Fibroblast of skin of back (primary cell): Measurements from ENCODE around the gene ZC3H6.
"Not testable (repeated sequence)": the region's sequence is repeated elsewhere in the genome, so short reads cannot be mapped to it uniquely, and the experiment has no call there.

Experiments used
- DNase-seq: peaks from one replicate; pipeline ENCODE4 v3.0.0-alpha.2; 2013

The ZC3H6 gene

DNA sequence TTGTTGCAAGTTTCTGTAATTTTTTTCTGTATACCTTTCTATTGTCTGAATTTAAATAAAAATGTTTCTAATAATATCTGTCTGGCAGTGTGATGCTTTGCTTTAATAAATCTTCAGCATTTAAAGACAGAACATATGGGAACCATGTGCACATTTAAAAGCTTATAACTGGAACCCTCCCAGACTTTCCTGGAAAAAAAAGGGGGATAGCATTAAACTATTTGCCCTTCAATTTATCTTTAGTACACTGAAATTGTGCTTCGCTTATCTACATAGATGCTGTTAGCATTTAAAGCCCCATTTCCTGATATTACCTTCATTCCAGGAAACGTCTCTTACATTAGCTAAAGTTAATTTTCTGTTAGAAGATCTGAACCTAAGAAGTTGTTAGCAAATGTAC is 64.6 kb downstream of the ZC3H6 start:
- no peak for DNase-seq

DNA sequence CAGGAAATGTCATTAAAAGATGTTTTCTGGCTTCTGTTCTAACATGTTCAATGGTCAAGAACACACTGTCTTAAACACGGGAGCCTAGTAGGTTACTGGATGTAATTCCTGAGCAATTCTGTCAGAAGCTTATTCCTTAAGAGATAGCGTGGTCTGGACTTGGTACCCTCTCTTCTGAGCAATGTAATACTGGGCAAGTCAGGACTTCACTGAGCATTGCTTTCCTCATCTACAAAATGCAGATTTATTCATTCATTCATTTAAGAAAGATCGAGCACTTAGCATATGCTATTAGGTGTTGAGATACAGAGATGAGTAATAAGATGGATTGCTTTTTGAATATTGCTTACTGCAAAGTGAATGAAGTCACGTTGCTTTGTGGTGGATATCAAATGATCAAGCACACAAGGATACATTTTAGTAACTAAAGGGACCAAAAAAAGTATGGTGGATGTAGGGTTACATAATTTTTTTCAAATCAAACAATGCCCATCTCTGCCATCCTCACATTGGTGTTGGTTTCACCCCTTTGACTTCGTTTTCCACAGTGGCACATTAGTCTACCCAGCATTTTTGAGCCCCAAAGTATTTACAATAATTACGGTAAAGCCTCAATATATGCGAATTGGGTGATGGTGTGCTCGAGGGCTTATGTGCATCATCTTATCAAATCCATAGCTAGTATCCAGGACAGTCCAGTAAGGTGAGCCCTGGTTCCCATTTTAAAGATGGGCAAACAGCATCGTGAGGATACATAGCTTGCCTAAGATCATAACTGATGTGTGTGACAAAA is 65.3 kb downstream of the ZC3H6 start:
- no peak for DNase-seq

DNA sequence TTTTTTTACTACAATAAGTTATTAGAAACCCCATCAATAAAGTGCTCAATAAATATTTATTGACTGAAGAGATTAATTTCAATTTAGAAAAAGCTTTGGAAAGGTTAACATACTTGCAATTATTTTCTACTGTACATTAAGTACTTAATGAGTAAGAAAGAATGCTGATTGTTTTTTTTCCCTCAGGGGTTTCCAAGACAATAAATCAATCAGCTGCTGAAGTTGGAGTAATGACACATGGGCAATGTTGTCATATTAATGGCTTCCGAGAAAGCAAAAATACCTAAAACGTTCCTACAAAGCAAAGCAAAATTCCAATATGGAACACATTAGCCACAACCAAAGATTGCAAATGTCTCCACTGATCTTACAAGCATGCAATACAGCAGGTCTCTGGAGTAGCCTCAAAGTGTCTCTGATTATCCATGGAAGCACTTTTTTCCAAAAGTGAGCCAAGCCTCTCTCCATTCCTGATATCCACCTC is 66.7 kb downstream of the ZC3H6 start:
- no peak for DNase-seq

DNA sequence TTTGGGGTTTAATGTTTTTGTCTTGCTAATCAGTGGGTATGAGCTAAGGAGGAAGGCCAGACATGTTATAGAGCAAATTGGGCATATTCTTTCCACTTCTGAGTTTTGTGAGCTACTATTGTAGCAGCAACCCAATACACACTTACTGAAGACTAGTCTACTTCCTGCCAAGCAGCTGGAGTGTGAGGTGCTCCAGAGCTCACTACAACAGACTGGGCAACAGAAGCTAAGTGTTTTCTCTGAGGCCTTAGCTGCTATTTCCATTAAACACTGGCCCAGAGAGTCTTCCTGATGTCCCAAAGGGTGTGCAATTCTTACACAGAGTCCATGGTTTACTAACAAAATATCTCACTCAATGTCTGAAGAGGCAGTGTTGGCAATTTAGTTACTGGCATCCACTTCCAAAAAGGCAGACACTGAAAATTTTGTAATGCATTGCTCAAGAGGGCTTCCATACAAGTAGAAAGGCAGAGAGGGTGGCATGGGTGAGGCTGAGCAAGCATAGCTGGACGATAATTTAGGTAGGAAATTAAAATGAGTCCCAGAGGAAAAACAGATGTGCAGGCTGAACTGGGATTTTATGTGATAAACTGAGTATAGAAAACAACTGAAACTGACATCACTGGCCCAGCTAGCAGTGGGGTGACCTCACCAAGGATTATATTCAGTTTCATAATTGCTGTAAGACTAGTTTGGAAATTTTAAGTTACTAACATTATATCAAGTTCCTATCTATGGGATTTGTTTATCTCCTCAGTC is 68.6 kb downstream of the ZC3H6 start:
- no peak for DNase-seq

DNA sequence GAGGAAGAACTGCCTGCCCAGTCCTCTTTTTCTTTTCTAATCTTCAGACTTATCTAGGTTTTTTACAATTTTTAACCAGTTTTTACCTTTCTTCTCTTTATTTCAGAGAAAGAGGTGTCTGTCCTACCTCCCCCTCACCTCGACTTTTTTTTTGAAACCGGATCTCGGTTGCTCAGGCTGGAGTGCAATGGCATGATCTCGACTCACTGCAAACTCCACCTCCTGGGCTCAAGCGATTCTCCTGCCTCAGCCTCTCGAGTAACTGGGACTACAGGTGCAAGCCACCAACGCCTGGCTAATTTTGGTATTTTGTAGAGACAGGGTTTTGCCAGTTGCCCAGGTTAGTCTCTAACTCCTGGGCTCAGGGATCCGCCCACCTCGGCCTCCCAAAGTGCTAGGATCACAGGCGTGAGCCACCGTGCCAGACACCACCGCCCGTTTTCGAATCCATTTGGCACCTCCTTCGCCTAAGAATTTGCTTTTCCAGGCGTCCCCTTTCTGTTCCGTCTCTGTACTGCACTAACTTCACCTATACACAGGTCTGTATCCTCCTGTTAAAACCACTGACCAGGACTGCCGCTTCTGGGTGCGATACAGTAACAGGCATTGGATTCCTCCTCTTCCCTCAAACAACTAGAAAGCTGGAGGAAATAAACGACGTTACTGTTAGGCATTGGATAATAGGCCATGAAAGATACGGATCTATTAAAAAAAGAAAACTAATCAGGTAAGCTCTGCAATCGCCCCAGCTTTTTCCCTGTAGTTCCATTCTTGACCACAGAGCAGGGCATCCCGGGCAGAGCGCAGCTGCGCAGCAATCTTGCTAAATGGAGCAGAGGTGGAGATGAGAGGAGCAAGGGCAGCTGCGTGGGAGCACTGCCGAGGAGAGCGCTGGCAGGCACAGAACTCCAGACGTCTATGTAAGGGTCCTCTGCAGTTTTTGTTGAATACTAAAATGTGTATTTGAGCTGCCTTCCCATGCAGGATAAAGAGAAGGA is 69.9 kb downstream of the ZC3H6 start:
- DNase-seq, result no peak

DNA sequence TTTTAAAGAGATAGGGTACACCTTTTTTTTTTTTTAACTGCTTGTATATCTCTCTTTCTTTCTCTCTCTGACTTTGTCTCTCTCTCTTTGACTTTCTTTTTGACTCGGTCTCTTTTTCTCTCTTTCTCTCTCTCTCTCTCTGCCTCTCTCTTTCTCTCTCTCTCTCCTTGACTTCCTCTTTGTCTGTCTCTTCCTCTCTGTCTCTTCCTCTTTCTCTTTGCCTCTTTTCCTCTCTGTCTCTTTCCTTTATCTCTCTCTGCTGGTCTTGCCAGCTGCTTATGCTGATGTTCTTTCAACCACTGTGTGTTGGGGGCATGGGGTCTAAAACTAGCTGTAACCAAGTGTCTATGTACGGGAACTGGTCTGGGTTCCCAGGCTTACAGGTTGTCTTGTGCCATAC is 76.9 kb downstream of the ZC3H6 start:
- not testable (repeated sequence) for DNase-seq

DNA sequence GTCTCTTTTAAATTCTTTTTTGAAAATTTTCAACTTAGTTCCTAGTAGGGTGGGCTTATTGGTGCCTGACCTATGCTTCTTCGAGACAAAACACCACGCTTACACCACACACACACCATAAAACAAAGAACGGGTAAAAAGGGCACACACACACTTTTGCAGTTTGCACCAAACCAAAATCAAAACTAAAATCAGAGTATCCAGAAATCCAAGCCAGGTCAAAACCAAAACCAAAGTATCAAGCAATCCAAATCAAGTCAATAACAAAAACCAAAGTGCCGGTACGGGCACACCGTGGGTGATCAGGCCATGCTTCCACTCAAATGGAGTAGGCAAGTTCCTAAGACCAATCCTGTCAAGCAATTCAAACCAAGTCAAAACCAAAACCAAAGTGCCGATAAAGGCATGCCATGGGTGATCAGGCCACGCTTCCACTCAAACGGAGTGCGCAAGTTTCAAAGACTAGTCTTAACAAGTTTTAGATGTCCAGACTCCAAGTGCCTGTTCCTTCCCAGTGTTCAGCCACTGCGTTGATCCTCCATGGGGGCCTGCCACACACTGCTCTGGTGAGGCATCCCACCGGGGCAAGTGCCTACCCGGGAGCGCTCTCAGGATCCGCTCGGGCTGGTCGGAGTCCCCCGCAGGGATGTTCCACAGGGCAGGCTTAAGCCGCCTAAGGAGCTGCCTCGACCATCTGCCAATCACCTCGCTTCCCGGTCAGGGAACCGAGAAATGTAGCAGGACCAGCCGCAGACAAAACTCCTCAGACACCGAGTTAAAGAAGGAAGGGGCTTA is 77.6 kb downstream of the ZC3H6 start:
- not testable (repeated sequence) for DNase-seq

DNA sequence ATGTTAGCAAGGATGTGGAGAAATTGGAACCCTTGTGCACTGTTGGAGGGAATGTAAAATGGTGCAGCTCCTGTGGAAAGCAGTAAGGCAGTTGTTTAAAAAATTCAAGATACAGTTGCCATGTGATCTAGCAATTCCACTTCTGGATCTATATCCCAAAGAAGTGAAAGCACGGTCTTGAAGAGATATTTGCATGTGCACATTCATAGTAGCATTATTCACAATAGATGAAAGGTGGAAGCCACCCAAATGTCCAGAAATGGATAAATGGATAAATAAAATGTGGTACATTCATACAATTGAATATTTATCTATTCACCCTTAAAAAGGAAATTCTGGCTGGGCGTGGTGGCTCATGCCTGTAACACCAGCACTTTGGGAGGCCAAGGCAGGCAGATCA is 78.9 kb downstream of the ZC3H6 start:
- DNase-seq, result not testable (repeated sequence)

DNA sequence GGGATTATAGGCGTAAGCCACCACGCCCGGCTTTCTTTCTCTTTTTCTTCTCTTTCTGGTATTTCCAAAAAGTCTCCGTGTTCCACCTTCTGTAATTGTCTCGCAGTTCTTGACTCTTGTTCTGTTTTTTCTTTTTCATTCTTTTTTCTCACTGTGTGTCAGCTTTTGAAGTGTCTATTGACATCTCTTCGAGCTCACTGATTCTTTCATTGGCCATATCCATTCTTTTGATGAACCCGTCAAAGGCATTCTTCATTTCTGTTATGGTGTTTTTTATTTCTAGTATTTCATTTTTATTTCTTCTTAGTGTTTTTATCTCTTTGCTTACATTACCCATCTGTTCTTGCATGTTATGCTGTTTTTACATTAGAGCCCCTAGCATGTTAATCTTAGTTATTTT is 84.7 kb downstream of the ZC3H6 start:
- not testable (repeated sequence) for DNase-seq
